IPS-NIHi11 (cell line): ENCODE data around the gene ZNF605.
A peak's percentile ranks its signal among the peaks of the same experiment; 100 is the strongest.
"Not testable (repeated sequence)": the region's sequence is repeated elsewhere in the genome, so short reads cannot be mapped to it uniquely, and the experiment has no call there.

Experiments used
- DNase-seq: peaks from one replicate; pipeline ENCODE4 v3.0.0; 2012; ENCODE audit warnings: mixed read lengths, low spot score

ZNF605 gene

GRCh38 chr12:132907216-132907615, 48.9 kb downstream of the ZNF605 start:
- no peak for DNase-seq

GRCh38 chr12:132904718-132905328, 51.3 kb downstream of the ZNF605 start:
- DNase-seq: peak; percentile 87

- DNase-seq: no peak
Observed at GRCh38 chr12:132899033-132899432, 57.1 kb downstream of the ZNF605 start.

GRCh38 chr12:132888852-132889251, 67.3 kb downstream of the ZNF605 start:
- no peak for DNase-seq

GRCh38 chr12:132887513-132888351, 68.4 kb downstream of the ZNF605 start, which contains the start of gene CHFR:
TSS of gene CHFR (minus strand) at chr12:132887605. CDS start at chr12:132887328, 277 bp downstream.
- peak; percentile 98 for DNase-seq

GRCh38 chr12:132886529-132887477, 69.3 kb downstream of the ZNF605 start:
- no peak for DNase-seq

GRCh38 chr12:132881818-132882217, 74.3 kb downstream of the ZNF605 start:
- DNase-seq: no peak

- not testable (repeated sequence) for DNase-seq
Observed at GRCh38 chr12:132874620-132875019, 81.5 kb downstream of the ZNF605 start.

GRCh38 chr12:132874175-132874574, 81.9 kb downstream of the ZNF605 start:
- no peak for DNase-seq

- DNase-seq: no peak
Observed at GRCh38 chr12:132873724-132874123, 82.4 kb downstream of the ZNF605 start.

GRCh38 chr12:132872975-132873421, 83.1 kb downstream of the ZNF605 start:
- no peak for DNase-seq

GRCh38 chr12:132872073-132872855, 83.8 kb downstream of the ZNF605 start:
- DNase-seq: no peak

GRCh38 chr12:132869551-132869950, 86.6 kb downstream of the ZNF605 start:
- no peak for DNase-seq
